GM18909 (cell line): ENCODE measurements around the gene HBG2.
"Not testable (repeated sequence)": the region's sequence is repeated elsewhere in the genome, so short reads cannot be mapped to it uniquely, and the experiment has no call there.

ENCODE experiments used
- ATAC-seq: cut with Tn5 transposase; IDR thresholded peaks from one replicate; pipeline ENCODE4 v1.9.1; 2021; ENCODE audit warnings: mild to moderate bottlenecking; ENCODE audit not compliant: unreplicated experiment, poor library complexity

The HBG2 gene

DNA sequence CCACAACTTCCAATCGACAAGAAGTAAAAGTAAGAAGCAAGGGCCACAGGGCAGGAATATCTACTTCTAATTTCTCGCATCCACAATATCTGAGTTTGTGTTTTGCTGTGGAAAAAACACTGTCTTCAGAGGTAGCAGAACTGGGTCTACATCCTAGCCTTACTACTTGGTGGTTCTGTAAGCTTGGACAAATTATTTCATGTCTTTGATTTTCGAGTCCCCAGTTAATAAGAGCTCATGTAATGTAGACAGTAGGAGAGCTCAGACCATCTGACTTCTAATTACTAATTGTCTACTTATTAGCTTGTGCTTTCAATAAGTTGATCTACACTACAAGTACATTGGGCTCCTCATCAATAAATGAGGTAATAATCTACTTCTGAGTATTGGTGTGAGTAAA lies 28.5 kb upstream of the HBG2 start:
- ATAC-seq, result no peak

GRCh38 chr11:5282628-5283027 lies 28.0 kb upstream of the HBG2 start:
- ATAC-seq, result no peak

DNA sequence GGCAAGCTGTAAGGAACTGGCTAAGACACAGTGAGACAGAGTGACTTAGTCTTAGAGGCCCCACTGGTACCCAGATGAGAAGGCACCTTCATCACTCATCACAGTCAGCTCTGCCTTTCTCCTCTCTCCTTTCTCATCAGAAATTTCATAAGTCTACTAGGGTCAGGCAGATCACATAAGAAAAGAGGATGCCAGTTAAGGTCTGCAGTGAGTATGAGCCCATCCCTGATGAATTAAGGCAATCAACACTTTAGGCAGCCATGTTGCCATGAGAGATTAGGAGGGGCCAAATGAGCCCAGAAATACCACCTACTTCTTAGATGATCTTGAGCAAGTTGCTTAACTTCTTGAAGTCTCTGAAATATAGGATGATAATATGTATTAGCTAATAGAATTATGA lies 27.0 kb upstream of the HBG2 start:
- no peak for ATAC-seq

- peak; percentile 96 for ATAC-seq
Measured at GRCh38 chr11:5280582-5281102, 26.1 kb upstream of the HBG2 start.

- no peak for ATAC-seq
Measured at GRCh38 chr11:5279471-5280090, 25.0 kb upstream of the HBG2 start.

DNA sequence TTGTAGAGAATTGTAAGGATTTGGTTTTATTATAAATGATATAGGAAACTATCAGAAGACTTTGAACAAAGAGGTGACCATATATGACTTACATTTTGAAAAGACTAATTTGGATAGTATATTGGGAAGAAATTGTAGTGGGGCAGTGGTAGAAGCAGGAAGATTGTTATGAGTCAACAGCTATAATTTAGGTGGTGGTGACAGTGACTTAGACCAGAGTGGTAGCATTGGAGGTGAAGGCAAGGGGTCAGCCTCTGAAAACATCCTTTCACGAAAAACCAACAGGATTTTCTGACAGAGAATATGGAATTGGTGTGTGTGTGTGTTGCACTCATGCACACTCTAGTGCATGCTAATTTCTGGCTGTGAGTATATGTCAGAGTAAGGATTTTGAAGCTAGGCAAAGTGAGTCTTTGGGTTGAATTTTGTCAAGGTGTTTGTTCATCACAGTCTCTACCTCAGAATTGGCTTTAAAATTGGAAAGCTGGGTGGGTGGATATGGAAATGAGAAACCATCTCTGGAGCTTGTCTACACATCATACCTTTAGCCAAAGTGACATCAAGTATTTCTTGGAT lies 23.3 kb upstream of the HBG2 start:
- ATAC-seq, result peak; percentile 62

GRCh38 chr11:5276697-5277096 lies 22.1 kb upstream of the HBG2 start:
- no peak for ATAC-seq

DNA sequence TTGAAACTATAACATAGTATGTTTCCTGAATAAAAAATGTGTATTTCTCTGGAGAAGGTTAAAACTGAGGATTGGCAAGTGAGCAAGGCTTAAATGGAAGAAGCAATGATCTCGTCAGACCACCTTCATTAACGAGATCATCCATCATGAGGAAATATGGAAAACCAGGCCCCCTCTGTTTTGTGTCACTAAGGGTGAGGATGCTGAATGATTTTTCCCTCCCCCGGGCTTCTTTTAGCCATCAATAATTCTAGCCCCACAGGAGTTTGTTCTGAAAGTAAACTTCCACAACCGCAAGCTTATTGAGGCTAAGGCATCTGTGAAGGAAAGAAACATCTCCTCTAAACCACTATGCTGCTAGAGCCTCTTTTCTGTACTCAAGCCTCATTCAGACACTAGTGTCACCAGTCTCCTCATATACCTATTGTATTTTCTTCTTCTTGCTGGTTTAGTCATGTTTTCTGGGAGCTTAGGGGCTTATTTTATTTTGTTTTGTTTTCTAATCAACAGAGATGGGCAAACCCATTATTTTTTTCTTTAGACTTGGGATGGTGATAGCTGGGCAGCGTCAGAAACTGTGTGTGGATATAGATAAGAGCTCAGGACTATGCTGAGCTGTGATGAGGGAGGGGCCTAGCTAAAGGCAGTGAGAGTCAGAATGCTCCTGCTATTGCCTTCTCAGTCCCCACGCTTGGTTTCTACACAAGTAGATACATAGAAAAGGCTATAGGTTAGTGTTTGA lies 21.0 kb upstream of the HBG2 start:
- no peak for ATAC-seq

DNA sequence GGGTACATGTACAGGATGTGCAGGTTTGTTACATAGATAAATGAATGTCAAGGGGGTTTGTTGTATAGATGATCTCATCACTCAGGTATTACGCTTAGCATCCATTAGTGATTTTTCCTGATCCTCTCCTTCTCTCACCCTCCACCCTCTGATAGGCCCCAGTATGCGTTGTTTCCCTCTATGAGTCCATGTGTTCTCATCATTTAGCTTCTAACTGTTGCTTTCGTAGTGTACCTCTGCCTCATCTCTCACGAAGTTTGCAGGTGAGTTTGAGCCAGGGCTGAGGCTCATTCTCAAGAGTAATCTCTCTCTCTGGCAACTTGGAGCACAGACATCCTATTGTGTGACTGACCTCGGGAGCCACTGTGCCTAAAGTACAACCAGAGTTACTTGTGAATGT lies 19.8 kb upstream of the HBG2 start:
- ATAC-seq, result no peak

- ATAC-seq, result no peak
Measured at GRCh38 chr11:5272395-5273017, 17.9 kb upstream of the HBG2 start.

- no peak for ATAC-seq
Measured at GRCh38 chr11:5269715-5270147, 15.2 kb upstream of the HBG2 start, which contains the start of gene HBE1. Gene HBE1, minus strand, starts transcription at chr11:5269945. Its CDS starts 55 bp downstream, at chr11:5269890.

GRCh38 chr11:5267033-5267563 lies 12.5 kb upstream of the HBG2 start:
- no peak for ATAC-seq

GRCh38 chr11:5266609-5267008 lies 12.0 kb upstream of the HBG2 start:
- ATAC-seq, result no peak

DNA sequence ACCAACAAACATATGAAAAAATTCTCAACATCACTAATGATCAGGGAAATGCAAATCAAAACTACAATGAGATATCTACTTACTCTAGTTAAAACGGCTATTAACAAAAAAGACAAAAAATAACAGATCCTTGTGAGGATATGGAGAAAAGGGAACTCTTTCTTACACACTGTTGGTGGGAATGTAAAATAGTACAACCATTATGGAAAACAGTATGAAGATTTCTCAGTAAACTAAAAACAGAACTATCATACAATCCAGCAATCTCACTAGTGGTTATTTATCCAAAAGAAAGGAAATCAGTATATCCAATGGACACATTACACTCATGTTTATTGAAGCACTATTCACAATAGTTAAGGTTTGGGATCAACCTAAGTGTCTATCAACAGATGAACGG lies 11.3 kb upstream of the HBG2 start:
- ATAC-seq, result no peak

DNA sequence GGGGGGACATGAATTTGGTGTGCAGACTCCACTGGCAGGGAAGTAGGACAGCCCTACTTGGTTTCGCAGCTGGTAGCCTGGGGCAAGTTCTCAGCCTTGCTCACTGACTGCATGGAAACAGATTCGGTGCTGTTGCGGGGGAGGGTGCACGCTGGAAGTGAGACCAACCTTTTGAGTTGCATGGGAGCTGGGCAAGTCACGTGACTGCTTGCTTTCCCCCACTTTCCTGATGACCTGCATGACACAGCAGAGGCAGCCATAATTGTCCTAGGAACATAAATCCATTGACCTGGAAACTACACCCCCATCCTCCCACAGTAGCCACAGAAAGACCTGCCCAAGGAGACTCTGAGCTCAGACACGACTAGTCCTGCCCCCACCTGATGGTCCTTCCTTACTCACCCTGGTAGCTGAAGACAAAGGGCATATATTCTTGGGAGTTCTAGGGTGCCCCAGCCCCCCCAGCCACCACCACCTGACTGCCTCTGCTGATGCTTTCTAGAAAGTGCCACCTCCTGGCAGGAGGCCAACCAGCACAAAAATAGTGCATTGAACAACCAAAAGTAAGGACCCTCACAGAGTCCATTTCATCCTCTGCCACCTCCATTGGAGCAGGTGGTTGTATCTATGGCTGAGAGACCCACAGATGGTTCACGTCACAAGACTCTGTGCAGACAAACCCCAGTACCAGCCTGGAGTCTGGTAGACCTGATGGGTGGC lies 4.1 kb upstream of the HBG2 start:
- no peak for ATAC-seq

DNA sequence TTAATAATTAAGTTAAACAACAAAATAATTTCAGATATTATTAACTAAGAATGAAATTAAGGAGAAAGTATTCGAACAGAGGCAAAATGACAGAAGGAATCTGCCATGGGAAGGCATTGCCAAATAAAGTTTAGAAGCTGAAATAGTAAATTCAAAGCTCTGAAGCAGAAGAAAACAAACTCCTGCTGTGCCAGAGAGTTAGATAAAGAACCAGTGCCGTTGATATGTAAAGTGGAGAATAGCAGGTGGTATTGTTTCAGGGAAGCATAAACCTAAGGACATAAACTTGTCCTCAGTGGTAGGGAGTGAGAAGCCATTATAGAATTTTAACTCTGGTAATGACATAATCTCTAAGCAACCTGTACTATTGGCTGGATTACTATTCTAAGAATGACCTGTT lies 2.7 kb upstream of the HBG2 start:
- no peak for ATAC-seq

- not testable (repeated sequence) for ATAC-seq
Measured at GRCh38 chr11:5254023-5254422, 558 bp downstream of the HBG2 start.

DNA sequence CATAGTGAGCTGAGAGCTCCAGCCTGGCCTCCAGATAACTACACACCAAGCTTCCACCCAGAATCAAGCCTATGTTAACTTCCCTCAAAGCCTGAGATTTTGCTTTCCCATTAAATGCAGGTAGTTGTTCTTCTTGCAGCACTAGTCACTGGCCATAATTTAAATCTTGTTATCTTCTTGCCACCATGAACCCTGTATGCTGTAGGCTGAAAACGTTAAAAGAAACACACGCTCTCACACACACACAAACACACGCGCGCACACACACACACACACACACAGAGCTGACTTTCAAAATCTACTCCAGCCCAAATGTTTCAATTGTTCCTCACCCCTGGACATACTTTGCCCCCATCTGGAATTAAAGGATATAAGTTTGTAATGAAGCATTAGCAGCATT lies 1.1 kb downstream of the HBG2 start:
- ATAC-seq, result not testable (repeated sequence)

GRCh38 chr11:5252919-5253265 lies 1.7 kb downstream of the HBG2 start:
- no peak for ATAC-seq
